Hepatocyte (in vitro differentiated cells): ENCODE results near the gene MRPL50. TPM values are rescaled to one million over a fixed set of nuclear protein-coding genes. Genes with fewer than 3 reads are reported as not detected.

Experiments used
- DNase-seq: peaks from one replicate; pipeline ENCODE4 v3.0.0-alpha.2; 2016; ENCODE audit warnings: low spot score
- H2AFZ ChIP-seq: fragments of 200-600 bp; sonication (generic); 2 replicates; pipeline ENCODE4 v1.6.0; 2016; ENCODE audit warnings: antibody characterized with exemption, mild to moderate bottlenecking
- H3K27ac ChIP-seq: fragments of 200-600 bp; sonication (generic); 2 replicates; pipeline ENCODE4 v1.5.1; 2016; ENCODE audit warnings: mild to moderate bottlenecking
- H3K27me3 ChIP-seq: fragments of 200-600 bp; sonication (generic); 2 replicates; pipeline ENCODE4 v1.6.1; 2016
- H3K36me3 ChIP-seq: fragments of 200-600 bp; sonication (generic); replicated peaks from 2 replicates; pipeline ENCODE4 v1.5.1; 2016; ENCODE audit warnings: low read depth; ENCODE audit not compliant: insufficient read depth
- H3K4me1 ChIP-seq: fragments of 200-600 bp; sonication (generic); 2 replicates; pipeline ENCODE4 v1.5.1; 2016; ENCODE audit warnings: mild to moderate bottlenecking, moderate library complexity; ENCODE audit not compliant: insufficient read depth
- H3K4me2 ChIP-seq: fragments of 200-600 bp; sonication (generic); 2 replicates; pipeline ENCODE4 v1.6.0; 2016
- H3K4me3 ChIP-seq: fragments of 200-600 bp; sonication (generic); 2 replicates; pipeline ENCODE4 v1.5.1; 2016; ENCODE audit warnings: mild to moderate bottlenecking
- H3K79me2 ChIP-seq: fragments of 200-600 bp; sonication (generic); 2 replicates; pipeline ENCODE4 v1.6.0; 2017; ENCODE audit warnings: mild to moderate bottlenecking
- H3K9me2 ChIP-seq: fragments of 200-600 bp; sonication (generic); replicated peaks from 2 replicates; pipeline ENCODE4 v1.6.0; 2017; ENCODE audit warnings: mild to moderate bottlenecking; ENCODE audit not compliant: insufficient read depth
- H3K9me3 ChIP-seq: fragments of 200-600 bp; sonication (generic); 2 replicates; pipeline ENCODE4 v1.5.1; 2016; ENCODE audit warnings: low read depth, mild to moderate bottlenecking
- H4K20me1 ChIP-seq: fragments of 200-600 bp; sonication (generic); 2 replicates; pipeline ENCODE4 v1.6.0; 2016; ENCODE audit warnings: mild to moderate bottlenecking; ENCODE audit not compliant: insufficient read depth, poor library complexity, severe bottlenecking
- EZH2 ChIP-seq: fragments of 200-600 bp; sonication (generic); IDR thresholded peaks from 2 replicates; pipeline ENCODE4 v1.6.1; 2016; ENCODE audit warnings: antibody characterized with exemption, mild to moderate bottlenecking, borderline replicate concordance
- EZH2phosphoT487 ChIP-seq: fragments of 200-600 bp; sonication (generic); IDR thresholded peaks from one replicate; pipeline ENCODE4 v1.6.1; 2018; ENCODE audit warnings: antibody characterized with exemption, mild to moderate bottlenecking, low read depth, moderate library complexity; ENCODE audit not compliant: unreplicated experiment, severe bottlenecking
- WGBS: methylation state at CpG from one replicate; pipeline ENCODE4 v1.1.6; 2016; ENCODE audit warnings: low lambda C conversion rate; ENCODE audit errors: missing lambda C conversion rate; 5-methylcytosine and 5-hydroxymethylcytosine counted together
- polyA plus RNA-seq: library from polyadenylated mRNA; unstranded; fragments of >200 nt; fragmentation: Nextera tagmentation; extraction: Ambion mirVana; gene quantifications from 2 replicates; pipeline ENCODE4 v1.2.1, GENCODE V29; 2016
- total RNA-seq: library from RNA; depleted of rRNA; stranded (reverse); fragments of >200 nt; gene quantifications from 2 replicates; pipeline ENCODE4 v1.2.3, GENCODE V29; 2014
- TF ChIP-seq, protein P1 (sequence below): fragments of 200-600 bp; sonication (generic); IDR thresholded peaks from 2 replicates; pipeline ENCODE4 v1.5.1; 2016; ENCODE audit warnings: antibody characterized with exemption, mild to moderate bottlenecking; ENCODE audit not compliant: poor library complexity

MRPL50 gene
- total and polyA plus RNA-seq, 2 experiments from 2014 or later = 22.8 to 23.7 TPM

DNA sequence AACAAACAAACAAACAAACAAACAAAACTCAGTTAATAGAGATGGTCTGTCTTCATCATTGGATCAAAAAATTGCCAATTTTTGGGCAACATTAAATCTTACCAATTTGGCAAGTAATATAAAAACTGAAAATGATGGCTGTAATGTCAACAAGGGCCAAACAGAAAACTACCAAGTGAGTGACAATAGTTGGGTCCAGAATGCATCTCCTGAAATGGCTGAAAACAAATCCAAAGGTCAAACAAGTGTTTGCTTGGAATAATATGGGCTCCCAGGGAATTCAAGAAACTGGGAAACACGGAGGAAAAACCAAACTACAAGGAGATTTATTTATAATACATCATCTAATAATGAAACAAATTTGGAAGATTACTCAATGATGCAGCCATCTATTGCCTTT is 38.7 kb downstream of the MRPL50 start:
- Histone ChIP-seq H3K9me3 (no peaks in the 10 kb centered on the region), H3K27me3 (no peaks in the 10 kb centered on the region), H3K4me2 (no peak overlapping the region), H3K4me3 (no peak overlapping the region), H4K20me1 (no peaks in the 10 kb centered on the region), H3K79me2 (no peaks in the 10 kb centered on the region), H3K36me3 (no peaks in the 10 kb centered on the region), H3K9me2 (no peaks in the 10 kb centered on the region), H2AFZ (no peak overlapping the region), H3K4me1 (peaks cover 11% of the 10 kb centered on the region), H3K27ac (no peak overlapping the region)
- no peak for DNase-seq
- TF ChIP-seq EZH2 = no peak
- no peak for TF ChIP-seq EZH2phosphoT487
- TF ChIP-seq, protein P1, sequence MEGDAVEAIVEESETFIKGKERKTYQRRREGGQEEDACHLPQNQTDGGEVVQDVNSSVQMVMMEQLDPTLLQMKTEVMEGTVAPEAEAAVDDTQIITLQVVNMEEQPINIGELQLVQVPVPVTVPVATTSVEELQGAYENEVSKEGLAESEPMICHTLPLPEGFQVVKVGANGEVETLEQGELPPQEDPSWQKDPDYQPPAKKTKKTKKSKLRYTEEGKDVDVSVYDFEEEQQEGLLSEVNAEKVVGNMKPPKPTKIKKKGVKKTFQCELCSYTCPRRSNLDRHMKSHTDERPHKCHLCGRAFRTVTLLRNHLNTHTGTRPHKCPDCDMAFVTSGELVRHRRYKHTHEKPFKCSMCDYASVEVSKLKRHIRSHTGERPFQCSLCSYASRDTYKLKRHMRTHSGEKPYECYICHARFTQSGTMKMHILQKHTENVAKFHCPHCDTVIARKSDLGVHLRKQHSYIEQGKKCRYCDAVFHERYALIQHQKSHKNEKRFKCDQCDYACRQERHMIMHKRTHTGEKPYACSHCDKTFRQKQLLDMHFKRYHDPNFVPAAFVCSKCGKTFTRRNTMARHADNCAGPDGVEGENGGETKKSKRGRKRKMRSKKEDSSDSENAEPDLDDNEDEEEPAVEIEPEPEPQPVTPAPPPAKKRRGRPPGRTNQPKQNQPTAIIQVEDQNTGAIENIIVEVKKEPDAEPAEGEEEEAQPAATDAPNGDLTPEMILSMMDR = no peak
- WGBS = 72% methylated on average over 1 of the region's 1 CpG

DNA sequence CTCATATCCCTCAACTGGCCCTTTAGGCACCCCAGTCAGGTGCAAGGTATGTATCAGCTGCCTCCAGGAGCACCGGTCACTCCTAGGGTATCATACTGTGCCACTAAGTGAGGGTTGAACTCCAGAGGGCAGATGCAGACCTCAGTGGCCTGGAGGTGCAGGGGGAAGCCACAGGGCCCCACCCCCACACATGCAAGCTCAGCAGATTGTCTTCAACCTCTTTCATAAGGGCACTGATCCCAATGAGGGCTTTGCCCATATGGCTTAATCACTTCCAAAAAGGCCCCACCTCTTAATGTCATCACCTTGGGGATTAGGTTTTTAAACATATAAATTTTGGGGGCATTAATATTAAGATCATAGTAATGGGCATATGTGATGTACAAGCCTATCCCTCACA is 41.8 kb downstream of the MRPL50 start:
- H3K4me1 ChIP-seq = peaks cover 22% of the 10 kb centered on the region
- H4K20me1 ChIP-seq = no peaks in the 10 kb centered on the region
- no peak overlapping the region for H3K27ac ChIP-seq
- H2AFZ ChIP-seq = no peak overlapping the region
- H3K27me3 ChIP-seq = no peaks in the 10 kb centered on the region
- no peaks in the 10 kb centered on the region for H3K79me2 ChIP-seq
- no peak for DNase-seq
- 0% methylated on average over 1 of the region's 1 CpG for WGBS
- no peaks in the 10 kb centered on the region for H3K36me3 ChIP-seq
- no peaks in the 10 kb centered on the region for H3K9me3 ChIP-seq
- H3K4me2 ChIP-seq = no peak overlapping the region
- TF ChIP-seq EZH2phosphoT487 = no peak
- no peak for TF ChIP-seq EZH2
- TF ChIP-seq, protein P1 = no peak
- no peaks in the 10 kb centered on the region for H3K9me2 ChIP-seq
- H3K4me3 ChIP-seq = no peak overlapping the region

DNA sequence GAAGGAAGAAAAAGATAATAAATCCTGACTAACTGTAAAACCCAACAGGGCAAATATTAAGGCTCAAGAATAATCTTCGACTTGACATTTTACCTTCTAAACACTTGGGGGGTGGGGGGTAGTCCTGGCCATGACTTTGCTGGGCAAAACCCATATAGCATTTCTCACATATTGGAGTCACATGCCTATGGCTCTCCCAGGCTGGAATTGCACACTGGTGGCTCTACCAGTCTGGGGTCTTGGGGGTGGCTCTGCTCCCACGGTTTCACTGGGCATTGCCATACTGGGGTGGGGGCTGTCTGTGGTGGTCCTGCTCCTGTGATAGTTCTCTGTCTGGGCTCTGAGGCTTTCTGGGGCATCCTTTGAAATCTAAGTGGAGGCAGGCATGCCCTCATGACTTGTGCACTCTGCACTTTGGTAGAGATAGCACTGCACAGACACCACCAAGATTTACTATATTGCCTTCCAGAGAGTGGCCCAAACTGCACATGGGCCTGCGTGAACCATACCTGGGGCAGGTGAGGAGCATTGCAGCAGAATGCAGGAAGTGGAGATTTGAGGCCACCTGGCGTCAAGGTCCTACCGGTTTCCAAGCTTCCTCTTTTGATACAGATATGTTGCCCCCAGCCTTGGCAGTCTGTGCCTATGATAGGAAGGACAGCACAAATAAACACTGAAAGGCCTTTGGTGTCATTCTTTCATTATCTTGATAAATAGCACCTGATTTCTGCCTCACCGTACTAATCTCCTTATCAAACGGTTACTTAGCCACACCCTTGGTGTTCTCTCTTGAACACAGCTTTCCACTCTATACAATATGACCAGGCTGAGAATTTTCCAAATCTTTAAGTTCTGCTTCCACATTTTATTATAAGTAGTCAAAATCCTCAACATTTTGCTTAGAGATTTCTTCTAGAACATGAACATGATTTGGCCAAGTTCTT is 43.4 kb downstream of the MRPL50 start:
- DNase-seq = peak; percentile 20
- peak overlapping the region; percentile 93 for H3K27ac ChIP-seq
- no peaks in the 10 kb centered on the region for H3K9me3 ChIP-seq
- 65% methylated on average over 7 of the region's 7 CpGs for WGBS
- H2AFZ ChIP-seq = no peak overlapping the region
- H3K4me1 ChIP-seq = peaks cover 29% of the 10 kb centered on the region
- H4K20me1 ChIP-seq = no peaks in the 10 kb centered on the region
- H3K4me2 ChIP-seq = peak overlapping the region; percentile 17
- no peak overlapping the region for H3K4me3 ChIP-seq
- TF ChIP-seq, protein P1 = no peak
- TF ChIP-seq EZH2 (no peak), EZH2phosphoT487 (no peak)
- no peaks in the 10 kb centered on the region for H3K9me2 ChIP-seq
- no peaks in the 10 kb centered on the region for H3K27me3 ChIP-seq
- H3K36me3 ChIP-seq = no peaks in the 10 kb centered on the region
- no peaks in the 10 kb centered on the region for H3K79me2 ChIP-seq
